Activated T-cell treated with anti-CD3 and anti-CD28 coated beads, Interleukin-2, amount 50 U/mL, for 4 hours (primary cell): ENCODE data around the gene AGPAT3. TPM values are rescaled to one million over a fixed set of nuclear protein-coding genes. Genes with fewer than 3 reads are reported as not detected.

Experiments
- ATAC-seq, 2 donors: fragments of 200-7000 bp; cut with Tn5 transposase; one replicate each; pipeline ENCODE4 v1.10.0; 2021
- DNase-seq: peaks from one replicate; pipeline ENCODE4 v3.0.0-alpha.2; 2020
- H3K27me3 Mint-ChIP-seq: one replicate; pipeline ENCODE4 v1.8.0; 2021; ENCODE audit warnings: low read depth, mixed read lengths
- H3K36me3 Mint-ChIP-seq: one replicate; pipeline ENCODE4 v1.8.0; 2022; ENCODE audit warnings: mixed read lengths; ENCODE audit not compliant: insufficient read depth
- H3K4me1 Mint-ChIP-seq: one replicate; pipeline ENCODE4 v1.8.0; 2021; ENCODE audit warnings: low read depth, mixed read lengths
- H3K4me3 Mint-ChIP-seq: one replicate; pipeline ENCODE4 v1.8.0; 2021; ENCODE audit warnings: mild to moderate bottlenecking, moderate library complexity, mixed read lengths
- H3K9me3 Mint-ChIP-seq: one replicate; pipeline ENCODE4 v1.8.0; 2021; ENCODE audit warnings: mixed read lengths
- total RNA-seq, 3 donors: library from RNA; stranded (reverse); gene quantifications; one replicate each; pipeline ENCODE4 v1.2.1, GENCODE V29; 2021

The AGPAT3 gene
- total RNA-seq, 3 donors from 2014 or later, result 97.4 to 122 (median 117) TPM

DNA sequence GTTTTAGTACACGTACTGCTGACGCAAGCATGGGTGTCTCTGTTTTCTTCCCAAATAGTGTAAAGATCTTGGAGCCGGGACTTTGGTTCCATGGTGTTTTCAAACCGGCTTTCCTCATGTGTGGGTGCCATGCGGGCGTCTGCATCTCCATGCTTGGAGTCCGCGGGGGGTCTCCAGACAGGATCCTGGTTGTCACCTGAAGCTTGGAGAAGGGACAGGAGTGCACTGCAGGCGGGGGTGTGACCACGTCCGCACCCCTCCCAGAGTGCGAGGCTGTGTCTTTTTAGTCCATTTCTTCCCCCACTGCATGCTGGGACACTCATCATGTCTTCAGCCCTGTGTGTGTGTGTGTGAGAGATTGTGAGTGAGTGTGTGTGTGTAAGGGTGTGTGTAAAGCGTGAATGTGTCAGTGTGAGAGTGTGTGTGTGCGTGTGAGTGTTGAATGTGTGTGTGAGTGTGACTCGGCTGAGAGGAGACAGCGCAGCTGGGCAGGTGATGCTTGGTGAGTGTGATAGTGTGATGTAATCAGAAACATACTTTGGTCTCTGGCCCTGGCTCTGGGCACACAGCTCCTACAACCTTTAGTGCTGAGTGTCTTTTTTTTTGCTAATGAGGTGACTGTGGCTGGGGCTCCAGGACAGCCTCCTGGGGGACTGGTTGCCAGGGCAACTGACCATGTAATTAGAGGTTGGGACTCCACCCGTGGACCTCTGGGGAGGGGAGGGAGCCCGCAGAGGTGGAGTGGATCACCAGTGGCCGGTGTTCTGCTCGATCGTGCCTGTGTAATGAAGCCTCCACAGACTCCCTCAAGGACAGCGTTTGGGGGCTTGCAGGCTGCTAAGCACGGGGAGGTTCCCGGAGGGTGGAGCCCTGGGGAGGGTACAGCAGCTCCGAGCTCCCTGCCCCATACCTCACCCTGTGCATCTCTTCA lies 55.1 kb downstream of the AGPAT3 start:
- peaks cover 9% of the 10 kb centered on the region for H3K36me3 Mint-ChIP-seq
- no peak overlapping the region for H3K4me3 Mint-ChIP-seq
- H3K27me3 Mint-ChIP-seq, result no peaks in the 10 kb centered on the region
- ATAC-seq, result no peak
- DNase-seq, result no peak
- no peaks in the 10 kb centered on the region for H3K9me3 Mint-ChIP-seq
- peaks cover 65% of the 10 kb centered on the region for H3K4me1 Mint-ChIP-seq

DNA sequence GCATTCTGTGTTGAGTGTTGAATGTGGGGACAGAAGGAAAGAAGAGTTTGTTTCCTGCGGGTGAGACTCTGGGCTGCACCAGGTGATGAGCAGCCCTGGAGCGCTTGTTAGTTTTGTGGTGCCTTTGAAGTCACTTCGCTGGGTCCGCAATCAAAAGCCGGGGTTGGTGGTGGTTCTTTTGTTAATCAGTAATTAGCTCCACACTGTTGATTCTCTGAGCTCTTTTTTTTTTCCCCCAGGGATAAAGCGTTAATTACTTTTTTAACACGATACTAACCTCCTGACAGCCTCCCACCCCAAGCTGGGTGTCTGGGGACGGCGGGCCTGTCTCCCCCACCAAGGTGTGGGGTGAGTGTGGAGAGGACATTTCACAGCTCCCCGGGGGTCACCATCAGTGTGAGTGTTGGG lies 56.6 kb downstream of the AGPAT3 start:
- Mint-ChIP-seq H3K36me3 (peaks cover 12% of the 10 kb centered on the region), H3K4me1 (peaks cover 59% of the 10 kb centered on the region), H3K27me3 (no peaks in the 10 kb centered on the region), H3K9me3 (no peaks in the 10 kb centered on the region), H3K4me3 (peak overlapping the region; percentile 49)
- DNase-seq (peak; percentile 26), ATAC-seq (no peak)

DNA sequence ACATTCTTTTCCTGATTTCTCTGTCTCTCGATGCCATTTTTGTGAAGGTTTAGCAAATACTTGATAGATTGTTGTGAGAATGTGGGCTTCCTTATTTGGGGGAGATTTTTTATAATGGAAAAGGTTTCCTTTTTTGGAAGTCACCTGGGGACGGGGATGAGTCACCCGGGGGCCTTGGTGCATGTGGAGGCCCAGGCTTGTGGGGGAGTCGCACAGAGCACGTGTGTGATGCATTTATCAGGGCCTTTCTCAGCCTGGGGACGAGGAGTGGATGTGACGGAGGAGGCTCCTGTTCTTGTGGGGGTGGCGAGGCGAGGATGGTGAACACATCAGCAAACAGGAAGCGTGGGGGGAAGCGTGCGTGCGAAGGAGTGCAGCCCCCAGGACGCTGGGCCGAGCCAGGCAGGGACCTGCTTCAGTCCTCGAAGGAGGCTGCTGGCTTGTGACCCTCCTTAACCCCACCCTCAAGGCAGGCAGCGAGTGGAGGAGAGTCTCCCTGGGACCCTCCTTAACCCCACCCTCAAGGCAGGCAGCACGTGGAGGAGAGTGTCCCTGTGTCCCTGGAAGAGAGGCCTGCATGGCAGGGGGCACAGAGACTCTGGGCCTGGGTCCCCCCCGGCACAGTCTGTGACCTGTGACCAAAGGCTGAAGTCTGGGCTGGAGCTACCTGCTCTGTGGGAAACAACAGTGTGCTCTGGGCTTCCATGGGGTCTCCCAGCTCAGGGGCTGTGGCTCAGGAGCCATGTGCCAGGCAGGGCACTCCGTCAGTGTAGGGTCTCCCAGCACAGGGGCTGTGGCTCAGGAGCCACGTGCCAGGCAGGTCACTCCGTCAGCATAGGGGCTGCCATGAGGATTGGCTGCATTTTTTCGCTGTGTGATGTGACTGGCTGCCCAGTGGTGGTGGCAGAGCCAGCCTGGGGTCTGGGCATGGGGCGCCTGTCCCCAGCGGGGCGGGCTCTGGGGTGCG lies 57.2 kb downstream of the AGPAT3 start:
- peak overlapping the region; percentile 49 for H3K4me3 Mint-ChIP-seq
- H3K9me3 Mint-ChIP-seq, result no peaks in the 10 kb centered on the region
- peak; percentile 79 for DNase-seq
- H3K4me1 Mint-ChIP-seq, result peaks cover 52% of the 10 kb centered on the region
- peak; percentile 69 for ATAC-seq
- H3K36me3 Mint-ChIP-seq, result peaks cover 12% of the 10 kb centered on the region
- H3K27me3 Mint-ChIP-seq, result no peaks in the 10 kb centered on the region

DNA sequence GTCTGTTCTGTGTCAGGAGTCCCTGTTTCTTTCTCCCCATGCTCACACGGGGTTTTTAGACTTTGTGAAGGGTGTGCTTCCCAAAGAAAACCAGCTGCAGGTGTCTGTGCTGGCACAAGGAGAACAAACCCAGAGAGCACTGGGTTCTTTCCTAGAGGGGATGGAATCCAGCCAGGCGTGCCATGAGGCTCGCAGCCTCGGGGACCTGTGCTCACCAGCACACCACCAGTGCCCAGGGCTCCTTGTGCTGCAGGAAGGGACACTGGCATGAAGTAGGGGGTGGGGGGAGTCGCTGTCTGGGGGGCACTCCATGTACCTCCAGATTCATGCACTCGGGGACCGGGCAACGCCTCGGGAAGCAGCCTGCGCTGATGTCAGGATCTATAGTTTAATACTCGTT lies 57.9 kb downstream of the AGPAT3 start:
- Mint-ChIP-seq H3K4me1 (peaks cover 49% of the 10 kb centered on the region), H3K4me3 (no peak overlapping the region), H3K36me3 (peaks cover 12% of the 10 kb centered on the region), H3K9me3 (no peaks in the 10 kb centered on the region), H3K27me3 (no peaks in the 10 kb centered on the region)
- DNase-seq, result no peak
- ATAC-seq, result no peak

DNA sequence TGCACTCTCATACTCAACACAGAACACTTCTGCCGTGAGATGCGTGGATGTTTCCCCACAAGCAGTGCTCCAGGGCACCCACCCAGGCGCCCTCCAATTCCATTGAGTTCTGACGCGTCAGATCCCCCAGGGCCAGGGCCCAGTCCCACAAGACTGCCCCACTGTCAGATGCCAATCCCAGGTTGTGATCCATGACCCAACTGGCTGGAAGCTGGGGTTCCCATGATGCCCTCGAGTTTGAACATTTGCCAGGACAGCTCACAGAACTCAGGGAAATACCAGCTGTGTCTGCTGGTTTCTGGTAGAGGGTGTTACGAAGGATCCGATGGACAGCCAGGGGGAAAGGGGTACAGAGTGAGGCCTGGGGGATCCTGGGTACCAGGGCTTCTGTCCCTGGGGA lies 58.4 kb downstream of the AGPAT3 start:
- H3K4me3 Mint-ChIP-seq, result no peak overlapping the region
- ATAC-seq (no peak), DNase-seq (no peak)
- peaks cover 45% of the 10 kb centered on the region for H3K4me1 Mint-ChIP-seq
- H3K36me3 Mint-ChIP-seq, result peaks cover 12% of the 10 kb centered on the region
- H3K9me3 Mint-ChIP-seq, result no peaks in the 10 kb centered on the region
- no peaks in the 10 kb centered on the region for H3K27me3 Mint-ChIP-seq

DNA sequence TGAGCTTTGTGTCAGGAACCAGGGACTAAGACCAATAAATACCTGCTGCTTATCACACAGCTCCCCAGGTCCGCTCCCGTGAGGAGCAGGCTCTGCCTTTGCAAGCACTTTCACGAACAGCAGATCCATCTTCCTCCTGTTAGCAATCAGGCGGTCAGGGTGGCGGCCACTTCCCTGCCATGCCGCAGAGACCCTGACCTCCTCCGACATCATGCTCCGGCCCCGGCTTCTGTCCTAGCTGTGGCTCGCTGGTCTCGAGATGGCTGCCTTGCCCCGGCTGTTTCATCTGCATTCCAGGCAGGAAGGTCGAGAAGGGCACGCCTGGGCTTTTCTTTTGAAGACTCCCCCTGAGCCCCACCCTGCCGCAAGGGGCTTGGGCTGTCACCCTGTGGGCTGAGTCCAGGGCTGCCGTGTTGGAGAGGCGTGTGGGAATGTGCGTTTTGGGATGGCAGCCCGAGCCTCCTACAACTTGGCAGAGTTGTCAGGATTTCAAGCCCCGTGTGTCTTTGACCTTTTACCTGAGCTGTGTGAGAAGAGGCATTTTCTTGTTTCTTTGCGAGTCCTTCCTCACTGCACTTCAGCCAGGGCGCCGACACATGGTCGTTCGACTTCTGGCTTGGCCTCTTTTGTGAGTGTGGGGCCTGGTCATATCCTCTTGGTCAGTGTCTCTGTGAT lies 59.5 kb downstream of the AGPAT3 start:
- no peaks in the 10 kb centered on the region for H3K9me3 Mint-ChIP-seq
- H3K36me3 Mint-ChIP-seq, result peaks cover 12% of the 10 kb centered on the region
- no peak for ATAC-seq
- no peak overlapping the region for H3K4me3 Mint-ChIP-seq
- H3K27me3 Mint-ChIP-seq, result no peaks in the 10 kb centered on the region
- DNase-seq, result no peak
- H3K4me1 Mint-ChIP-seq, result peaks cover 34% of the 10 kb centered on the region

DNA sequence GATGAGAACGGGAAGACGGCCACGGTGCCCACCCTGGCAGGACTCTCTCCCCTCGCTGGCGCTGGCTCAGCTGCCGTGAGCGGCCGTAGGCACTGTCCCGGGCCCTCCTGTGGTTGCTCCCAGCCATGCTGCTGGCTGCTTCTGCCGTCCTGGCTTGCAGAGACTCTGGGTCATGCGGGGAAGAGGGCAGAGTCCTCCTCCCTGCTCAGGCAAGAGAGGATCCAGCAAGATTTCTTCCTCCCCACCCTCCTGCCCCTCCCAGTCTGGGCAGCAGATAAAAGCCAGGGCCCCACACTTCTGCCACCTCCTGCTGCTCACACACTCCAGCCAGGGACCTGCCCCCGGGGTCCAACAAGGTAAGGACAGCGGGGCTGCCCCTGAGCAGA lies 60.1 kb downstream of the AGPAT3 start:
- Mint-ChIP-seq H3K9me3 (no peaks in the 10 kb centered on the region), H3K27me3 (no peaks in the 10 kb centered on the region), H3K4me1 (peaks cover 29% of the 10 kb centered on the region), H3K4me3 (no peak overlapping the region), H3K36me3 (peaks cover 10% of the 10 kb centered on the region)
- DNase-seq, result no peak
- ATAC-seq, result no peak

DNA sequence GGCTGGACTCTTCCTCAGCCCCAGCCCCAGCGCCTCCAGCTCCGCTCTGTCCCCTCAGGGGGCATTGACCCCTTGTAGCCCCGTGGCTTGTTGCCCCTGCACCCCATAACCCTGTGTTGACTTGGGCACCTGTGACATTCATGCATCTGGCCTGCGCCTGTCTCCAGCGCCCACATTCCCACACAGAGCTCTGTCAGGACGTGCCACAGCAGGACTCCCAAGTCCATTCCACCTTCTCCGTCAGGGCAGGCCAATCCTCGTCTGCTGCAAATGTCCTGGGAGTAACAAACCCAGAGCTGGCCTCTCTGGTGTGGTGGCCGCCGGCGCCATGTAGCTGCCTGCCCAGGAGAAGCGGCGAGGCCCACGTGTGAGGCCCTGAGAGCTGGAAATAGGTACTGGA lies 60.6 kb downstream of the AGPAT3 start:
- Mint-ChIP-seq H3K4me3 (no peak overlapping the region), H3K4me1 (peaks cover 24% of the 10 kb centered on the region), H3K36me3 (peaks cover 8% of the 10 kb centered on the region), H3K9me3 (no peaks in the 10 kb centered on the region), H3K27me3 (no peaks in the 10 kb centered on the region)
- no peak for ATAC-seq
- DNase-seq, result no peak

DNA sequence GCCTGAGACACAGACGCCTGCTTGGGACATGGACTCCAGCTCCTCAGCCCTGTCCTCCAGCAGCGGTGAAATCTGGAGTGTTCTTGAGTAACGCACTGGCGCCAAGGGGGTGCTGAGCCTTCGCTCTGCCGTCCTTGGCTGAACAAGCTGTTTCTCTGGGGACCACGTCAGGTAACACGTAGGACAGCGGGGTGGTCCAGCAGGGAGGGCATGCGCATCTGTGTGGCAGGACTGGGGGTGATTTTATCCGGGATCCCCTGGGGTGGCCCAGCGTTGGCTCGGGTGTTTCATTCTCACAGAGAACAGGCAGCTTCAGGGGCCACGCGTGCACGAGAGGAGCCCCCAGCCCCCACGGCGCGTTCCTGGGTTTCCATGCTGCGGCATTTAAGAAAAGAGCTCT lies 61.2 kb downstream of the AGPAT3 start:
- no peaks in the 10 kb centered on the region for H3K9me3 Mint-ChIP-seq
- no peaks in the 10 kb centered on the region for H3K27me3 Mint-ChIP-seq
- peaks cover 18% of the 10 kb centered on the region for H3K4me1 Mint-ChIP-seq
- peaks cover 8% of the 10 kb centered on the region for H3K36me3 Mint-ChIP-seq
- ATAC-seq, result no peak
- H3K4me3 Mint-ChIP-seq, result no peak overlapping the region
- DNase-seq, result no peak

DNA sequence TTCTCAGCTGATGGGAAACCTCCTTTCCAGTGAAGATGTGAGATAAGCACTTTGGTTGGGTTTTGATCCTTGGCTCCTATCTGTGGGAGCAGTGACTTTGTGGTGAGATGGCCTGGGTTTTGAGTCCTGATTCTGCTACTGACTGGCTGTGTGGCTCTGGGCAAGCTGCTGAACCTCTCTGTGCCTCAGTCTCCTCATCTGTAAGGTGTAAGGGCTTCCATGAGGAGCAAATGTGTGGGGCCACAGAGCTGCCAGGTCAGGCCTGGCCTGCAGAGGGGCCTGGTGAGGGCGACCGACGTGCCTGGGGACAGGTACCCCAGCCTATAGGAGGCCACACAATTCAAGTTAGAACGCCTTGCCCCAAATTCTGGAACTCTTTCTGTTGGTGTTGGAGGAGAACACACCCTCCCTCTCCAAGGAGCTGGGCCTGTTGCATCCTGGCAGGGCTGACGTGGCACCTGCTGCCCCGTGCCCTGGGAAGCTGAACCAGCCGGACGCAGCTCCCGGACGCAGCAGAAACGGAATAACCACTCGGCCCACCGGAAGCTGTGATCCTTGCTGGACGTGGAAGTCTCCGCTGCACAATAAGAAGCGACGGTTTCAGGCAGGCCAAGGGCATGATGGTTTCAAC lies 62.7 kb downstream of the AGPAT3 start:
- Mint-ChIP-seq H3K9me3 (no peaks in the 10 kb centered on the region), H3K4me1 (peaks cover 4% of the 10 kb centered on the region)

DNA sequence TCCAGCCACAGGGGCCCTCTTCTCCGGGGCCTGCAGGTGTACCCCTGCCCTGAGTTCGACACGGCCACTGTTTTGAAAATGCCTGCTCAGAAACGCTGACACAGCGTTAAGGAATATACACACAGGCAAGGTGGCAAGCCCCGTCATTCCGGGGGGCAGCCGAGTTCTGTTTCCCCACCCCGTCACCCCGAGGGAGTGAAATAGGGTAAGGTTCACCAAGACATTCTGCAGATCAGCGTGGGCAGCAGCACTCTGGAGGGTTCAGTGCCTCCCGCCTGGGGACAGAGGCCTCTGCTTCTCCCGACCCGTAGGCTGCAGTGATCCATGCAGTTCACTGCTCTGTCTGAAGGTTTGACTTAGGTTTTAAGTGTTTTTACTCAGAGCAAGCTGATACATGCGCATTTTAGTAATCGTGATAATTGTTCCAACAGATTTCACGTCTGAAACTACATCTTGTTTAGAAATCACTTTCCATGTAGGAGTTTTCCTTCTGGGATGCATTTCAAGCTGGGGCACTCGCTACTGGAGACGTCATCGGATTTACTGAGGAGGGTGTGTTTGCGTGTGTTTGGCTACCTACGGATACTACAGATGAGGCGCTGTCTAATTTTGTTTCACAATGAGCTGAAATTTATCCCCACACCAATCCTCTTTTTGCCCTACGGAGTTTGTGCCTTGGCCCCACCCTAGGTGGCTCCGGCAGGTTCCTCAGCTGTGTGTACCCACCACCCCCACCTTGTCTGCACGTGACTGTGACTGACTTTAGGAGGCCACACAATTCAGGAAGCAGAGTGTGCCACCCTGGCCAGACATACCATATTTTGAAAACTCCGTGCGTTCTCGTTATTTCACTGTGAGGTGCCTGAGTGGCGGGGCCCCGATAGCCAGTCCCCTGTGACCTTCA lies 63.5 kb downstream of the AGPAT3 start:
- ATAC-seq (no peak), DNase-seq (no peak)
- Mint-ChIP-seq H3K27me3 (no peaks in the 10 kb centered on the region), H3K36me3 (peaks cover 10% of the 10 kb centered on the region), H3K4me1 (peaks cover 3% of the 10 kb centered on the region), H3K4me3 (no peak overlapping the region), H3K9me3 (no peaks in the 10 kb centered on the region)

More for the DNA sequence above, 62.7 kb downstream of the AGPAT3 start:
- H3K4me3 Mint-ChIP-seq, result no peak overlapping the region
- no peak for ATAC-seq
- peaks cover 10% of the 10 kb centered on the region for H3K36me3 Mint-ChIP-seq
- no peaks in the 10 kb centered on the region for H3K27me3 Mint-ChIP-seq
- DNase-seq, result no peak

DNA sequence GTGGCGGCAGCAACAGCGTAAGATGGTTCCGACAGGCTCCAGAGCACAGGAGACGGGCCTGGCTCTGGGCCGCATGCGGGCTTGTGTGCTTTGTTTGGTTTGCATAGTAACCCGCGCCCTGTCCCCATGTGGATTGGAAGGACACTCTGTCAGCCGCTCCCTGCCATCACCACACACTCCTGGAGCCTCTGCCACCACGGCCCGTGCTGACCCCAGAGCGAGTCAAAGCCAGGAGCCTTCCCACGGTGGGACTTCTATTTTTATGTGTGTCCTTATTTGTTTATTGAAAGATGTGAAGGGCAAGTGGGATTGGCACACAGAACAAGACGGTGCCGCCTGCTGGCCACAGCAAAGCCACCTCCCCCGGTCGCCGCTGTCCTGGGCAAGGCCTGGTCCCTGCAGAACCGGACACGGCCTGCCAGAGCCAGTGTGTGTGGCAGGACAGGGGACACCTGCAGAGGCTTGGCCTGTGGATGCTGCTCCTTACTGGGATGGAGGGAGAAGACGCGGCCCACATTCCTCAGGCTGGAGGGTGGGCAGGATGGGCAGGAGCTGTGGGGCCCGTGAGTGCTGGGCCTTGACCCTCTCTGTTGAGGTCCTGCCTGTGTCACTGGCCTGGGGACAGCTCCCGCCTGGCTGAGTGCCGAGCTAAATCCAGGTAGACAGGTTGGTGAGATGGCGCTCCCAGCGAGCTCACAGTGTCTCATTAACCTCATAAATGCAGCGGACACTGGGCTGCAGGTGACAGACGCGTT lies 64.4 kb downstream of the AGPAT3 start:
- ATAC-seq (no peak), DNase-seq (no peak)
- no peaks in the 10 kb centered on the region for H3K27me3 Mint-ChIP-seq
- peaks cover 10% of the 10 kb centered on the region for H3K36me3 Mint-ChIP-seq
- H3K4me3 Mint-ChIP-seq, result no peak overlapping the region
- H3K4me1 Mint-ChIP-seq, result no peaks in the 10 kb centered on the region
- no peaks in the 10 kb centered on the region for H3K9me3 Mint-ChIP-seq
